ENCODE results near the gene SLC30A3.

Gene SLC30A3

GRCh38 chr2:27203741-27204140, 59.1 kb downstream of the SLC30A3 start:
- no peak for DNase-seq (ENCODE audit: low read depth)

Measured in activated T-helper 9 cell treated with anti-CD3 and anti-CD28 coated beads, Interleukin-2, amount 50 U/mL, for 16 hours (primary cell).